Urothelium cell line (cell line): ENCODE data around the gene NSMCE1.
"Not testable (repeated sequence)": the region's sequence is repeated elsewhere in the genome, so short reads cannot be mapped to it uniquely, and the experiment has no call there.

ENCODE experiments used
- DNase-seq: peaks from one replicate; pipeline ENCODE4 v3.0.0; 2011; ENCODE audit warnings: low spot score, mixed read lengths
- FAIRE-seq: peaks from 2 replicates; lab custom pipeline; 2011; peaks lifted over from hg19 to GRCh38; lab: Jason Lieb, UNC

NSMCE1 gene

GRCh38 chr16:27220527-27220926, 48.0 kb downstream of the NSMCE1 start:
- DNase-seq (no peak), FAIRE-seq (no peak)

DNA sequence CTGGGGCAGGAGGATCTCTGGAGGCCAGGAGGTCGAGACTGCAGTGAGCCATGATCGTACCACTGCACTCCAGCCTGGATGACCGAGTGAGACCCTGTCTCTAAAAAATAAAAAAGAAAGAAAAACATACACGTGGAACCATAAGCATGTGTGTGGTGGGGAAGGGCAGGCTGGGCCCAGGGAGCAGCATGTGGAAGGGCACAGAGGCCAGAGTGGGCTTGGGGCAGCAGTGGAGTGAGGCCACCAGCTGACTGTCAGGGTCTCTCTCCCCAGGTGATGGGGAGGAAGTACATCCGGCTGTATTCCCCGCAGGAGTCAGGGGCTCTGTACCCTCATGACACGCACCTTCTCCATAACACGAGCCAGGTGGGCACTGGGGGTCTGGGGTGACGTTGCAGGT, 48.5 kb downstream of the NSMCE1 start:
- DNase-seq (no peak), FAIRE-seq (no peak)

DNA sequence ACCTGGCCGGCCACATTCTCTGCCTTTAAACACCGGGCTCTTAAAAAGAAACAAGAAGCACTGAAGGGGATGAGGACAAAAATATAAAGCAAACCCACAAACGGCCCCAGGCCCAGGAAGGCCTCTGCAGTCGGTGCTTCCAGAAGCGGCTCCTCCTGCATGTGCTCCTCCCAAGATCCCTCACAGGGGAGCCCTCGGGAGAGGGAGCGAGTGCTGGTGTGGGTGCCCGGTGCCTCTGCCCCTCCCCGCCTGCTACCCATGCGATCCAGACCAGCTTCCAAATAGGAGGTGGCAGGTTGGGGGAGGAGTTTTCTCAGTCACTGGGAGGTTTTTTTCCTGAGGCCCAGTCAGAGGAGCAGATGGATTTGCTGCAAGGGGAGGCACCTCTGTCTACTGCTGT, 49.4 kb downstream of the NSMCE1 start:
- DNase-seq (no peak), FAIRE-seq (no peak)

- FAIRE-seq (no peak), DNase-seq (no peak)
Measured at GRCh38 chr16:27218756-27219155, 49.8 kb downstream of the NSMCE1 start.

- FAIRE-seq = no peak
Measured at GRCh38 chr16:27217256-27217655, 51.3 kb downstream of the NSMCE1 start.

DNA sequence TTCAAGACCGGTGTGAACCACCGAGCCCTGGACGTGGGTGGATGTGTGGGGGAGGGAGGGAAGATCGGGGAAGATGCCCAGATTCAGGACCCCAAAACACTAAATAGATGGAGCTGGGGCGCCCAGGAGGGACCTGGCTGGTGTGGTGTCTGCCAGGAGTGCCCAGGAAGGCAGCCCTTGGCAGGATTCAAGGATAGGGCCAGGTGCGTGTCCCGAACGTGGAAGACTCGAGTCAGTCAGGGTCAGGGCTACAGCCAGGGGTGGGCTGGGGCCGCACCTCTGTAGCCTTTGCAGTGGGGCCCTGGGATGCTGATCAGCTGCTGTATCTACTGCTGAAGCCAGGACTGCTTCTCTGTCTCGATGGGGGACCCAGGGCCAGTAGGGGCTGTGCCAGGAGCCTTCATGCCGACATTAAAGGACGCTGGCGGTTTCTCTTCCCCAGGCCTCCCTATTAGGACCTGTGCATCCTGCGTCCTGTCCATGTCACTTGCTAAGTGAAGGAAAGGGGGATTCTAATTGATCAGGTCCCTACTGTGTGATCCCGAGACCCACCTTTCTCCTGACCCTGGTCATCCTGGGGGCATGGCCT, 52.2 kb downstream of the NSMCE1 start:
- no peak for DNase-seq
- no peak for FAIRE-seq

More at GRCh38 chr16:27217256-27217655, 51.3 kb downstream of the NSMCE1 start:
- DNase-seq = peak; percentile 12

DNA sequence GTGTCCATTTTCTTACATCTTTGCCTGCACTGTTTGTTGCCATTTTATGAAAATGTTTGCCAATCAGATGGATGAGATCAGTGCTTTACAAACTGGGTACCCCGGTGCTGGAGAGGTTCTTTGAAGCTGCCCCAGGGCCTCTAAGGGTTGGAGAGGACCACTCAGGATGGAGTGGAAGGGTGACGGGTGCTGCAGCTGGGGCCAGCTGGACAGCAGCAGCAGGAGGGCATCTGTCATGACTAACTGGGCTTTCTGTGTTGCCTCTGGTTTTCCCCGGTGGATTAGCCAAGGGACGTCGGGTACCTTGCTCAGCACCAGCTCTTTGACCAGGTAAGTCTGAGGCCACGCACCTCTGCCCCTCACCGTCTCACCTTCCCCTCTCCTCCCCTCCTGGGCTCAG, 52.9 kb downstream of the NSMCE1 start:
- FAIRE-seq (no peak), DNase-seq (no peak)

- DNase-seq (no peak), FAIRE-seq (no peak)
Measured at GRCh38 chr16:27214084-27214961, 54.2 kb downstream of the NSMCE1 start.

DNA sequence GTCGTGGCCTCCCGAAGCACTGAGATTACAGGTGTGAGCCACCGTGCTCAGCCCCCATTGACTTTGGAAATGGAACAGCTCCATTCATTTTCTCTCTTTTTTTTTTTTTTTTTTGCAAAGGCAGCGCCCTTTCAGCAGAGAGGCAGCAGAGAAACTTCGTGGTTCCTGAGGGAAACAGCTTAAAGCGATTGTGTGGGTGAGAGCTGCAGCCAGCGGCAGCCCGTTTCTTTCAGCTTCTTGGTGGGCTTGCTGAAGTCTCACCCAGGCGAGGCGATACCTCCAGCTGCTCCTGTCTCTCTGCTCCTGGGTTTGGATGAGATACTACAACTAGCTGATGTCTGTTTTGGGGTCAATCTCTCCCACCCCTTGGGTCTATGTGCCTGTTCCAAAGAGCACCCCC, 57.5 kb downstream of the NSMCE1 start:
- FAIRE-seq = no peak
- DNase-seq = no peak

- DNase-seq (no peak), FAIRE-seq (no peak)
Measured at GRCh38 chr16:27210174-27210573, 58.4 kb downstream of the NSMCE1 start.

DNA sequence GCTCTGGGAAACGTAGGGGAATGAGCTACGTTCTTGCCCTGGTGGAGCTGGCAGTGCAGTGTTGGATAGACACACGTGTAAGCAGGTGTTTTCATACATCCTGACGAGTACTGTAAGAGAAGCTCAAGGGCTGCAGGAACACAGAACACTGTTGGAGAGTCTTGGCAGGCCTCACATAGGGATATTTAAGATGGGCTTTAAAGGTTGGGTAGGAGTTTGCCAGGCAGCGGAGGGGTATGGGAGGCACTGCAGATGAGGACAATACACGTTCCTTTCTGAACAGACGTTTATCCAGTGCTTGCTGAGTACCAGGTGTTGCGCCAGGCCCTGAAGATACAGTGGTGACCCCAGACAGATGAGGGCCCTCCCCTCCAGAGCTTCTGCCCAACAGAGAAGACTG, 59.0 kb downstream of the NSMCE1 start:
- FAIRE-seq (no peak), DNase-seq (no peak)

DNA sequence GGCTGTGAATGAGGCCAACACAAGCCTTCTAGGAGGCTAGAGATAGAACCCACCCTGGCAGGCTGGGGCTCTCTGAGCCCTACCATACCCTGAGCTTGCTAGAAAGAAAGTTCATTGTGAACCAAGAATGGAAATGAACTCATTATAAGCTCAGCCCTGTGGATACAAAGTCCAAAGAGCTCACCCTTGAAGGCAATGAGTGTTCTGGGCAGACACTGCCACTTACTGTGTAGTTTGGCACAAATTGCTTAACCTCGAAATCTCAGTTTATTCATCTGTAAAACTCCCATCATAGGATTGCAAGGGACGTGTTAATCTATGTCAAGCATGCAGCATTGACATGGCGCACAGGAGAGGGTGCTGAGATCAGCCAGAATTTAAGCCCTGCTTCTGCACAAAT, 59.8 kb downstream of the NSMCE1 start:
- DNase-seq = no peak
- FAIRE-seq = no peak

GRCh38 chr16:27208081-27208680, 60.4 kb downstream of the NSMCE1 start:
- no peak for FAIRE-seq

DNA sequence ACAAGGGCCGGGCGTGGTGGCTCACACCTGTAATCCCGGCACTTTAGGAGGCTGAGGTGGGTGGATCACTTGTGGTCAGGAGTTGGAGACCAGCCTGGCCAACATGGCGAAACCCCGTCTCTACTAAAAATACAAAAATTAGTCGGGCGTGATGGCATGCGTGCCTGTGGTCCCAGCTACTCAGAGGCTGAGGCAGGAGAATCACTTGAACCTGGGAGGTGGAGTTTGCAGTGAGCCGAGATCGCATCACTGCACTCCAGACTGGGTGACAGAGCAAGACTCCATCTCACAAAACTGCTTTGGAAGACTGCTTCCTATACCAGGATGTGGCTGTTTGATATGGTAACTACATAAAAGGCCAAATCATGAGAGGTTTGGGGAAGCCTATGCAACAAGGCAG, 61.5 kb downstream of the NSMCE1 start:
- not testable (repeated sequence) for FAIRE-seq, DNase-seq

More at GRCh38 chr16:27208081-27208680, 60.4 kb downstream of the NSMCE1 start:
- DNase-seq = no peak

DNA sequence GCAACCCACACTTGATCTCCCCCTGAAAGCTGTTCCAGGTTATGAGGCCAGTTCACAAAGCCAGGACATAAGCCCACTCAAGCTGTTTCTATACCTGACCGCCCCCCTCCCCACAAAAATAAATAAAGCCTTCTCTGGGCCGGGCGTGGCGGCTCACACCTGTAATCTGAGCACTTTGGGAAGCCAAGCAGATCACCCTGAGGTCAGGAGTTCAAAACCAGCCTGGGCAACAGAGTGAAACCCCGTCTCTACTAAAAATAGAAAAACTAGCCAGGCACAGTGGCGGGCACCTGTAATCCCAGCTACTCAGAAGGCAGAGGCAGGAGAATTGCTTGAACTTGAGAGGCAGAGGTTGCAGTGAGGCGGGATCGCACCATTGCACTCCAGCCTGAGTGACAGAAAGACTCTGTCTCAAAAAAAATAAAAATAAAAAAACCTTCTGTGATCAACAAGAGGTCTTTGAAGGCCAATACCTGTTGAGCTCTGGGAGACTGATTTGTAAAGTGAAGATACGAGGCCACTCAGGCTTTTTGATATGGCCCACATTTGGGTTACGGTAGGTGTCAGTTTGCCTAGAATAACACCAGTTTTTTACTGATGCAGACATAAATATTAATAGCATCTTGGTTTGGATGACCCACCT, 63.0 kb downstream of the NSMCE1 start:
- FAIRE-seq (no peak), DNase-seq (no peak)

DNA sequence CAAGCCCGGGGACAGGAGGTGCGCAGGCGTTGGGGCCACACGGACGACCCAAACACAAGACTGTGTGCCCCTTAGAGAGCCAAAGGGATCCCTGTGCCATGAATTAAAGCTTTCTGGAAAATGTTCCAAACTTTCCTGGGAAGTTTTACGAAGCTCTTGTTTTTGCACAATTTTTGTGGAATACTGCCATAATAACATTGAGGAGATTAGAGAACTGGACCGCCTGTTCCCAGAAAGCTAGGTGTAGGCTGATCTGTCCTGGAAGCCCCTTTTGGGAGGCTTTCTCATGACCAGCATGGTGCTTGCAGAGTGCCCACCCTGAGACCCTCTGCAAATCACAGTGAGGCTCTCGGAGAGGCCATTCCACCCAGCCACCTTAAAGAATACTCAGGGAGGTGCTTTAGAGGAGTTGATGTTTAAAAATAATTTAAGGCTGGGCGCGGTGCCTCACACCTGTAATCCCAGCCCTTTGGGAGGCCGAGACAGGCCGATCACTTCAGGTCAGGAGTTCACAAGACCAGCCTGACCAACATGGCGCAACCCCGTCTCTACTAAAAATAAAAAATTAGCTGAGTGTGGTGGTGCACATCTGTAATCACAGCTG, 64.2 kb downstream of the NSMCE1 start:
- FAIRE-seq (no peak), DNase-seq (no peak)

DNA sequence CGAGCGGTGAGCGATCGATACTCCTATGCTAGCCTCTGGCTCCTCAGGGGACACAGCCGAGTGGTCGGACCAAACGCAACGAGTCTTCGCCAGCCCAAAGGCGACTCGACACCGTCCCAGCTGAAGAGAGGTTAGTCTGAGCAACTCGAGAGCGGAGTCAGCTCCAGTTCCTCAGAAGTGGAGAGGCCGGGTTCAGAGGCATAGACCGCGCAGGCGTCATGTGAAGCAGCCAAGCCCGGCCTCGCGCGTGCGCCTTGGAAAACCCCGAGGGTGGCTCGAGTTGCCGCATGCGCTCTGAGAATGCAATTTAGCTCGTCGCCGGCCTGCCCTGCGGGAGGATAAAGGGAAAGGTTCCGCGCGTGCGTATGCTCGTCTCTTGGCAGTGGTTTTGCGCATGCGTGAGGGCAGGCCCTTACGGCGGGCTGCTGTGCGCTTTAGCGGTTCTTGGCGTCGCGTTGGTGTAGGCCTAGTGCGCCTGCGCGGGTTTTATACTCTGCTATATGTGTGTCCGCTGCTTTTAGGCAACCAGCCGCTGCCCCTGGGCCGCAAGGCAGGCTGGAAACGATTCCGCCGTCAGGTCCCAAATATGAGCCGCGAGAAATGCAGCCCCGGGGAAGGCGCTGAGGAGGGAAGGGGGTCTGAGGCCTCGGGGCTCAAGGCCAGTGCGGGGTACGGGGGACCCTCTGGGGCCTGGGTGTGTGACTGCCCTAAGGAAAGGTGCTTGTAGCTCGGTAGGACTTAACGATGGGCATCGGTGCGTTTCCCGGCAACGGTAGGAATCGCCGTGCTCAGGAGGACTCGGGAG, 64.9 kb downstream of the NSMCE1 start, which contains the start of gene KDM8:
Gene KDM8 (plus strand): TSS at position 20 of the 805 bp plus-strand sequence. CDS start 6,598 bp downstream, outside the sequence.
- peak; percentile 97 for DNase-seq
- FAIRE-seq = no peak

- no peak for FAIRE-seq
- DNase-seq = peak; percentile 77
Measured at GRCh38 chr16:27202923-27203506, 65.6 kb downstream of the NSMCE1 start.

DNA sequence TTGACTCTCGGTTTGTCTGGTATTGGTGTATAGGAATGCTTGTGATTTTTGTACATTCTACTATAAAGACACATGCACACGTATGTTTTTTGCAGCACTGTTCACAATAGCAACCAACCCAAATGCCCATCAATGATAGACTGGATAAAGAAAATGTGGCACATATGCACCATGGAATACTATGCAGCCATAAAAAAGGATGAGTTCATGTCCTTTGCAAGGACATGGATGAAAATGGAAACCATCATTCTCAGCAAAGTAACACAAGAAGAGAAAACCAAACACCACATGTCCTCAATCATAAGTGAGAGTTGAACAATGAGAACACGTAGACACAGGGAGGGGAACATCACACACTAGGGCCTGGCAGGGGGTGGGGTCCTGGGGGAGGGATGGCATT, 67.7 kb downstream of the NSMCE1 start:
- not testable (repeated sequence) for FAIRE-seq, DNase-seq

DNA sequence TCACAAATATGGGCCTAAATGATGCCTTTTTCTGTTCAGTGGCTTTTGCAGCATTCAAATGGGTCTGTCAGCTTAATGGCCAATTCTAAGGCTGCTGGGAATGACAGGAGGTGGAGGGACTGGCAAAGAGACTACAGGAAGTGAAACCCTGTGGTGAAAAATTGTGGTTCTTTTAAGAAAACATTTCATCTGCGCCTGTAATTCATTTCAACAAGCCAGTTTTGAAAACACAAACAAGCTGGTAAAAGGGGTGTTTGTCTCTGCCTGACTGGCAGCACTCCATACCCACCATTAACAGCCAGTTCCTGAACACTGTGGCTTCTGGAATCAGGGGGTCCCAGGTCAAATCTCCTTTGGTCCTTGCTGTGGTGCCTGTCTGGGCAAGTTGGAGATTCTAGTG, 68.8 kb downstream of the NSMCE1 start:
- FAIRE-seq = no peak
- no peak for DNase-seq
